ENCODE results near the gene EIF3K.

The EIF3K gene

DNA sequence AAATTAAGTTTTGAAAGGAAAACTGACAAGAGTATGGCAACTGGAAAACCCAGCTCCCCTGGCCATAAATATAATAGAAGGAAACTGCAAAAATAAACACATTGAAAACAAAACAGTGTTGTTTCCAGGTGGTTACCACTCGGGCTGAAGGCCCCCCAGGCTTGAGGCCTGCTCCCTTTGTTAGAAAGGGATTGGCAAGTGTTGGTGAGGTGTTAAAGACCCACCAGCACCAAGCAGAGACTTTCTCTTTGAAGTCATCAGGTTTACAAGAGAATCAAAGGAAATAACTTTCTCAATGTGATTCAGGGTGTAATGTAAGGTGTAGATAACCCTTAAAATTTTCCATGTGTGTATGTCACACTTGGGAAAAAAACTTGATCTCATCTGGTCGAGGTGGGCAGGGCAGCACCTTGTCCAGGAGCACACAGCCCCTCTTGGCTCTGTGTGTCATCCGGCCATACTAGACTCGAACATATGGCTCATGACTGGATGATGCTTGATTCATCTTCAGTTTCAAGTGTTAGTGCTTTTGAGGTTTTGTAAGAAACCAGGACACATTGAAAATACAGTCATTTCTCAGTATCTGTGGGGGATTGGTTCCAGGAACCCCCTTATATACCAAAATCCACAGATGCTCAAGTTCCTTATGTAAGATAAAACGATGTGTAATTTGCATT lies 36.3 kb downstream of the EIF3K start:
- DNase-seq (ENCODE audit: low spot score): no peak
- CTCF ChIA-PET: no interaction called here

DNA sequence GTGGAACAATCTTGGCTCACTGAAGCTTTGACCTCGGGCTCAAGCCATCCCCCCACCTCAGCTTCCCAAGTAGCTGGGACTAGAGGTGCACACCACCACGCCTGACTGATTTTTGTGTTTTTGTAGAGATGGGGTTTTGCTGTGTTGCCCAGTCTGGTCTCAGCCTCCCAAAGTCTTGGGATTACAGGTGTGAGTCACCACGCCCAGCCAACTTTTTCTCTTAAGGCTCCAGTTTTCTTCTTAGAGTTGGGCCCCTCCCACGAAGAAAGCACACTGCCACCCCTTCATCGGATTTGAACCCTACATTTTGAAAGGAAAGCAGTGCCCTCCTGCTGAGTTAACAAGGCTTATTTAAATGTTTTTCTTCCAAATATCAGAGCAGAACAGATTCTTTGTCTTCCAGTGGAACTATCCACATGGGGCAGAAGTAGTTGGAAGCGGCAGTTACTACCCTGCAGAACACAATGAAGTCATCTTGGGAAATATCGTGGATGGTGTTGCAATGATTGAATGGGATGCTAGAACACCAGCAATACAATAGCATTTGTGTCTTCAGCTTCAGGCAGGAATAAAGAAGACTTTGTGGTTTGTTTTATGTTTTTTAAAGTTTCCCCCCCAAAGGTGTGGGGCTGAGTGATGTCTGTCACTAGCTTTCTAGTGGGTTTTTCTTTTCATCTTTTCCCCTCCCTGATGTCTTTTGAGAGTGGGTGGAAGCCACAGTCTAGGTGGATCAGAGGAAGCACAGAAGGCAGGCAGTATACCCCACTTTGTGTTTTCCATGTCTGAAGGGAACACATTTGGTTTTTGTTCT lies 37.4 kb downstream of the EIF3K start:
- peak overlapping the region; percentile 98 for H3K27ac ChIP-seq
- TF ChIP-seq, protein P1, sequence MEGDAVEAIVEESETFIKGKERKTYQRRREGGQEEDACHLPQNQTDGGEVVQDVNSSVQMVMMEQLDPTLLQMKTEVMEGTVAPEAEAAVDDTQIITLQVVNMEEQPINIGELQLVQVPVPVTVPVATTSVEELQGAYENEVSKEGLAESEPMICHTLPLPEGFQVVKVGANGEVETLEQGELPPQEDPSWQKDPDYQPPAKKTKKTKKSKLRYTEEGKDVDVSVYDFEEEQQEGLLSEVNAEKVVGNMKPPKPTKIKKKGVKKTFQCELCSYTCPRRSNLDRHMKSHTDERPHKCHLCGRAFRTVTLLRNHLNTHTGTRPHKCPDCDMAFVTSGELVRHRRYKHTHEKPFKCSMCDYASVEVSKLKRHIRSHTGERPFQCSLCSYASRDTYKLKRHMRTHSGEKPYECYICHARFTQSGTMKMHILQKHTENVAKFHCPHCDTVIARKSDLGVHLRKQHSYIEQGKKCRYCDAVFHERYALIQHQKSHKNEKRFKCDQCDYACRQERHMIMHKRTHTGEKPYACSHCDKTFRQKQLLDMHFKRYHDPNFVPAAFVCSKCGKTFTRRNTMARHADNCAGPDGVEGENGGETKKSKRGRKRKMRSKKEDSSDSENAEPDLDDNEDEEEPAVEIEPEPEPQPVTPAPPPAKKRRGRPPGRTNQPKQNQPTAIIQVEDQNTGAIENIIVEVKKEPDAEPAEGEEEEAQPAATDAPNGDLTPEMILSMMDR (conservative IDR thresholded peaks at IDR 0.05; ENCODE audit: low read depth): no peak
- CTCF ChIA-PET: no interaction called here
- POLR2A ChIA-PET (ENCODE audit: low non-redundant PET): no interaction called here
- DNase-seq (ENCODE audit: low spot score): no peak

More for the DNA sequence above, 36.3 kb downstream of the EIF3K start:
- POLR2A ChIA-PET (ENCODE audit: low non-redundant PET): no interaction called here
- TF ChIP-seq, protein P1 (conservative IDR thresholded peaks at IDR 0.05; ENCODE audit: low read depth): no peak
- peak overlapping the region; percentile 70 for H3K27ac ChIP-seq

DNA sequence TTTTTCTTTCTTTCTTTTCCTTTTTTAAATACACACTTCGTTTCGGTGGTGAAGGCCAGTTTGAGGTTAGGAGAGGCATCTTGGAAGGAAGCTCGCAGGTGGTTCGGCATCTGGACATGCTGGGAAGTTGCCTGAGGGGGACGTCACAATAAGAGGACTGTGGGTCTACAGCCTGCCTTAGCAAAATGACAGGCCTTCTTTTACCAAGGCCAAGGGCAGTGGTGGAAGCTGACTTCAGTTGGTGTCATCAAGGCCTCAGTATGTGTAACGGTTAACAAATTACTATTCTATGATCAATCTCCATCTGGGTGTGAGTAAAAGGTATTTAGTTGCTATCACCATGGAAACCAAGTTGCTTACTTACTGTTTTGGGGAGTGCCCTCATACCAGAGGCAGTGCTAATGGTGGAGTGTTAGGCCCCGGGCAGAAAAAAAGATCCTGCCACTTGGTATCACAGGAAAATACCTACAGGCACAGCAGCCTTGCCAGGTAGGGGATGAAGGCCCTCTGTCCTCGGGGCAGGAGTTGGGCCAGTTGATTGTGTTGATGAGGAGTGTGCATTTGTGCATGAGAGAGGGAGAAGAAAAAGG lies 38.7 kb downstream of the EIF3K start:
- H3K27ac ChIP-seq: peak overlapping the region; percentile 98
- TF ChIP-seq, protein P1 (conservative IDR thresholded peaks at IDR 0.05; ENCODE audit: low read depth): no peak
- DNase-seq (ENCODE audit: low spot score): peak; percentile 90
- ChIA-PET POLR2A (ENCODE audit: low non-redundant PET) (interaction anchor here (0.6 kb wide), 1 partner anchor 98 kb away, joined by 4 read pairs; no protein-coding TSS in a partner anchor), CTCF (interaction anchor here (0.7 to 1.0 kb wide), 3 partner anchors 13 to 34 kb away, joined by 3 to 5 read pairs (median 4); no protein-coding TSS in a partner anchor)

GRCh38 chr19:38658462-38659306 lies 39.7 kb downstream of the EIF3K start:
- ChIA-PET CTCF (interaction anchor here (0.6 kb wide), 2 partner anchors 21 to 78 kb away, joined by 3 to 5 read pairs; no protein-coding TSS in a partner anchor), POLR2A (ENCODE audit: low non-redundant PET) (interaction anchor here (0.6 to 1.0 kb wide), 4 partner anchors 10 to 99 kb away, joined by 3 to 5 read pairs (median 4); partner anchors contain the start of gene ACTN4)
- TF ChIP-seq, protein P1 (conservative IDR thresholded peaks at IDR 0.05; ENCODE audit: low read depth): no peak
- DNase-seq (ENCODE audit: low spot score): peak; percentile 91
- peak overlapping the region; percentile 98 for H3K27ac ChIP-seq

DNA sequence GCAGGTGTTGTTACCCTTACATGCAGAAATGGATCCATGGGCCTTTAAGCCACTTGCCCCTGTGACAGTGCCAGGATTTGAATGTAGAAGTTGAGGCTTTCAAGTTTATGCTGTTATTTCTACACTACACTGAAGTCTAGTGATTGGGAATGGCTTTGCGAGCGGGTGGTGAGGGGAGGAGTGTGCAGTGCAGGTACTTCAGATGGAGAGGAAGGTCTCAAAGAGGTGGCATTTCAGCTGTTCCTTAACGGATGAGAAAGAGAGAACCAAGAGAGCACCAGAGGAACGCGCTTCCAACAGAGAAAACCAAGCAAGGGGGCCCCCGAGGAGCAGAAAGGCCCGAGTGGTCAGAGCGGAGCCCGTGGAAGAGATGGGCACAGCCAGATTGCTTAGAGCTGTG lies 41.7 kb downstream of the EIF3K start:
- TF ChIP-seq, protein P1 (conservative IDR thresholded peaks at IDR 0.05; ENCODE audit: low read depth): no peak
- H3K27ac ChIP-seq: peak overlapping the region; percentile 98
- ChIA-PET CTCF (no interaction called here), POLR2A (ENCODE audit: low non-redundant PET) (no interaction called here)
- DNase-seq (ENCODE audit: low spot score): no peak

Data from RWPE1 (cell line).